RCC 7860 (cell line): Measurements from ENCODE around the gene UBAC2.
A peak's percentile ranks its signal among the peaks of the same experiment; 100 is the strongest.

Source experiments
- DNase-seq: peaks from one replicate; pipeline ENCODE4 v3.0.0-alpha.2; 2015; ENCODE audit warnings: low spot score
- FAIRE-seq: peaks from 2 replicates; lab custom pipeline; 2012; peaks lifted over from hg19 to GRCh38; lab: Jason Lieb, UNC

UBAC2 gene

DNA sequence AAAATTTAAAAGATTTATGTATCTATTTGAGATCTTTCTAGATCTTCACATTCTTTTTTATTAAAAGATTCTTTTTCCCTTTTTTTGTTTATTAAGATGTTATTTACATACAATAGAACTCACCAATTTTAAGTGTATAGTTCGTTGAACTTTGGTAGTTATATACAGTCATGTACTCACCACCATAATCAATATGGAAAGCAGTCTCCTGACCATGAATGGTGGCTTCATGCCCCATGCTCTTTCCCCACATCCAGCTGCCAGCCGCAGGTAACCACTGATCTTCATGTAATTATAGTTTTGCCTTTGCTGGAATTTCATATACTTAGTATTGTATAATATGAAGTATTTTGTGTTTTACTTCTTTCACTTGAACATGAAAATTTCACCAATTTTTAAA, 127.1 kb downstream of the UBAC2 start:
- no peak for DNase-seq
- no peak for FAIRE-seq

DNA sequence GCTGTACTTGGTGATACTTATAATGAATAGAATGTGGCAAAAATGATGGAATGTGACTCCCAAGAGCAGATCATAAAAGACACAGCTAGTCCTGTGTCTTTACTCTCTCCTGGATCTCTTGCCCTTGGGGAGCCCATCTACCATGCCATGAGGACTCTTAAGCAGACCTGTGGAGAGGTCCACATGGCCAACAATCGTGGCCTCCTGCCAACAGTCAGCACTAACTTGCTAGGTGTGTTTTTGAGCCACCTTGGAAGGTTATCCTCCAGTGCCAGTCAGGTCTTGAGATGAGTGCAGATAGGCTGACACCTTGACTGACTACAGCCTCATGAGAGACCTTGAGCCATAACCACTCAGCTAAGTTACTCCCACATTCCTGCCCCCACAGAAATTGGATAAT, 128.8 kb downstream of the UBAC2 start:
- no peak for DNase-seq
- no peak for FAIRE-seq

DNA sequence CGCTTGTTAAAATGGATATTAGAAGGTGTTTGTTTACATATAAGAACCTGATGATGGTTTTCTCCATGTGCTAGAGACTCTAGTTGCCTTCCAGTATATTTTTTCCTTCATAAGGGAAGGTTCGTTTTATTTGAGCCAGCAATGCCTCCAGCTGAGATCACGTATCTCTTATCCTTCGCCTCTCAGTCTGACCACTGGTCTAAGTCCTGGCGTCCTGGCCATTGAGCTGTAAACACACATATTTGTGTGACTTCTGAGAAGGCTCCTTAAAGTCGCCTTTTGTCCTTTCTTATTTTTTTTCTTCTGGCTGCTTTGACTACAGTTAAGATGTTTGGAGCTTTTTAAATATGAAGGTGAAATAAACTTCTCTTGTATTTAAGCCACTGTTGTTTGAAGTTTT, 130.3 kb downstream of the UBAC2 start:
- no peak for FAIRE-seq

DNA sequence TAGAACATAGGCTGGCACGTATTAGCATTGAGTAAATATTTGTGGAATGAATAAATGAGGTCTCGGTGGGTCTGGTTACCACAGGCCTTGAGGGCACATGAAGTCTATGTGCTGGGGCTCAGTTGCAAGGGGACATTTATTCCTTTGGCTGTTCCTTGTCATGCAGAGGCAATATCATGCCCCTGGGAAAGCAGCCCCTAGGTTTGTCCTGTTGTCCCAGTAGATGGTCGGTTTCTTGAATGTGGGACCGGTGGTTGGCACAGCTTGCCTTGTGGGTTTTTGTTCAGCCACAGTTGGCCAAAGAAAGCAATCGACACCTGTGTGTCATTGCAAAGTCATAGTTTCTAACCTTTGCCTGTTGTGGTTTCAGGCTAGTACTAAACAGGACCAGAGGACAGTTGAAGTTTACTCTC, 131.2 kb downstream of the UBAC2 start:
- no peak for FAIRE-seq
- DNase-seq: no peak

More for the DNA sequence above, 130.3 kb downstream of the UBAC2 start:
- DNase-seq: no peak

DNA sequence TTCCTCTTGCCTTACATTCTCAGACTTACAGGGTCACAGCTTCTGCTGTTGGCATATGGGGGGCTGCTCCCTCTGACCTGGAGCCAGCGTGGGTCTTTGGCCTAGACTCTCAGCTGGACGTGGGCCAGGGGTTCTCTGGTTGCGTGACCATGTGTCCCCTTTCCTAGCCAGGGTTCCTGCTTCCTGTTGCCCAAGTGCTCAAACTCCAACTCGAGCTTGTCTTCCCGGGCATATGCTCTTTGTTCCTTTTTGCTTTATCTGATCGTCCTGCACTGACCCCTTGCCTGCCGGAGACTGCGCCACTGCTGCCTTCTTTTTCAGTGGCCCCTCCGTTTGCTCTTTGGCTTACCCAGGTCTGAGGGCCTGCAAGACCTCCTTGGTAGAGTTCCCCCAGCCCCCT, 131.8 kb downstream of the UBAC2 start:
- DNase-seq: no peak
- no peak for FAIRE-seq

DNA sequence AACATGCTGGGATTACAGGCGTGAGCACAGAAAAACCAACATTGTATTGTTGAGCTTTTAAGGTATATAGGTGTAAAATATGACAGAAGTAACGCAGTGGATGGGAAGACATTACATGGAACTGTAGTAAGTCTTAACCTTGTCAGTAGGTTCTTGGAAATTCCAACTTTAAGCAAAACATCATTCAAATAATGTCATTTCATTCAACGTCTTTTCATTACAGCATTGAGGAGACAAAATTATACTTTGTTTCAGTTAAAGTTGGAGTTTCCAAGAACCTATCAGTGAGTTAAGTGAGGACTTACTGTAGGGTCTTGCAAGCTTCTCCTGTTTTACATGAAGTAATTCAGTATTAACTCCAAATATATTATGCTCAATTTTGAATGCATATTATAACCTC, 133.6 kb downstream of the UBAC2 start:
- DNase-seq (no peak), FAIRE-seq (no peak)

DNA sequence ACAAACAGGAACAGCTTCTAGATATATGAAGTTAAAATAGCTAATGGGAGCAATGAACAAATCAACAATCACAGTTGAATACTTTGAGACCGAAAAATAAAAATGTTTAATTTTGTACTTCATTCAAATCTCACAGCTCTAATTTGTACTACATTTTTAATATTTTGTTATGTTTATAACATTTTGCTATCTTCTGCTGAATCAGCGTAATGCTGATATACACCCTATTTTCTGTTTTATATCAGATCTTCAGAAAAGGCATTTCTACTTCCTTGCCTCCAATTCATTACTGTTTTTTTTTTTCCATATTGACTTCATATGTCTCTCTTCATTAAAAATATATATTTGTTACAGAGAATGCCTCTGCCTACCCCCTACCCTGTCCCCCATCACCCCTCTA, 134.4 kb downstream of the UBAC2 start:
- DNase-seq: no peak

DNA sequence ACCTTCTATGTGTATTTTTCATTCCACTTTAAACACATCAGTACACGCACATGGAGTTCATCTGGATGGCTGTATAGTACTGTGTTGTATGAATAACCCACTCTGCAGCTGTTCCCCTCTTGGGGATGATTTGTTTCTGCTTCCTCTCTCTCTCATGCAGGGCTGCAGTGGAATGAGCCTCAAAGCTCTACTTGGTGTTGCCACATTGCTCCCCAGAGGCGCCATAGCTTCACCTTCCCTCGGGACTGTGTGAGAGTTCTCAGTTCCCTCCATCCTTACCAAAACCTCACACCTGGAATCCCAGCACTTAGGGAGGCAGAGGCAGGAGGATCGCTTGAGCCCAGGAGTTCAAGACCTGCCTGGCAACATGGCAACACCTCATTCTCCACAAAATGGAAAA, 134.9 kb downstream of the UBAC2 start:
- DNase-seq: no peak
- FAIRE-seq: no peak

More for the DNA sequence above, 134.4 kb downstream of the UBAC2 start:
- FAIRE-seq: no peak

DNA sequence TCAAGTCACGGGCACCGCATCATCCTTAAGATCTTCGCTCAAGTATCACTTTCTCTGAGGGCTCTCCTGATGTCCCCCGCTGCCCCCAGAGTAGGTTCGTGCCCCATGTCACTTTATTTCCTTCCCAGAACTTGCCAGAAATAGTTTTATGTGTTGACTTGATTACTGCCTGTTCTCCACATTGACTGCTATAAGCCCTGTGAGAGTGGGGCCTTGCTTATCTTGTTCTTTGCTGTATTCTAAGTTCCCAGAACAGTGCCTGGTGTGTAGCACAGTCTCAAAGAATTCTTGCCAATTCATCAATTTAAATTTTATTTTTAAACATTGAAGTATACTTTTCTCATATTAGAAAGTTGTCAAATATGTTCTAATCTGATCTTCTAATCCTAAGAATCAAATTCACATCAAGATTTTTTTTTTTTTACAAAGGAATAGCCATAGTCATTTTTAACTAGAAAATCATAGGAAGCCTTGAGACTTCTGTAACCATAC, 138.6 kb downstream of the UBAC2 start:
- FAIRE-seq (no peak), DNase-seq (no peak)

DNA sequence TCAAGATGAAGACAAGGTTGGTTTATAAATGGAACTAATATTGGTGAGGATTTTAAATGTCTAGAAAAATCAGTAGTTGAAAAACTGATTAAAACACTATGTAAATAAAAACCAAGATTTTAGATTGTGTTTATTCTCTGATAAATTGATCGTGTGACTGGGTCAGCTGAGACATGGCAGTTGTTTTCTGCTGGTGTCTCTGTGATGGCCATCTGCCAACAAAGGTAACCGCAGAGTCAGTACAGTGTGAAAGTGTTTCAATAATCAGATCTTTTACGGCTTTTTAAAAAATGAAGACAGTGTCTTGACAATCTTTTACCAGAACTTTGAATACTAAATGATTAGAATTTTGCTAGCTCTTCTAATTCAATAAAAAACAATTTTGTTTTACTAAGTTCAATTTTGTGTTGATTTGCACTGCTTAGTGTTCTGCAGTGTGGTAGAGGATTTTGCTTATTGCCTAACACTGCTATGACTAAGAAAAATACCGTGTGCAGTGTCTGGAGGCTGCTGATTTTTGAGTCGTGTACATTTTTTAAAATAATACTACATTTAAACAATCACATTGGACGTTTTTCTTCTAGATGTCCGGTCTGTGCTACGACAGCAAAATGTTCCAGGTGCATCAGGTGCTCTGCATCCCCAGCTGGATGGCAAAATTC, 139.2 kb downstream of the UBAC2 start:
- peak; percentile 20 for DNase-seq
- peak; percentile 69 for FAIRE-seq

DNA sequence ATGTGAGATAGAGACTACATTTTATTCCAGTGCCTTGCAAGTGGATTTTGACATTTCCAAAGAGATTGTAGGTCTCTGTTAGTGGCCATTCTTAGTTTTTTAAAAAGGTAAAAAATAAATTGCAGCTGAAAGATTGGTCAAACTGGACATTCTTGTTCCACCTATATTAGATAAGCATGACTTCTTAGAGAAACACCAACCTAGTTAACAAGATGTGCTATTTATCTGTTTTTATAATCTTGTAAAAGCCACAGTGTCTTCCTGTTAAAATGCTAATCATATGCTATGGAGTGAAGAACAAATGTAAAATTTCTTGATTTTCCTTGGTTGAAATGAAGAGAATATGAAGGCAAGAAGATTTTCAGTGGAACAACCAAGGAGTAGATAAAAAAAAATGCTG, 140.0 kb downstream of the UBAC2 start:
- no peak for FAIRE-seq

DNA sequence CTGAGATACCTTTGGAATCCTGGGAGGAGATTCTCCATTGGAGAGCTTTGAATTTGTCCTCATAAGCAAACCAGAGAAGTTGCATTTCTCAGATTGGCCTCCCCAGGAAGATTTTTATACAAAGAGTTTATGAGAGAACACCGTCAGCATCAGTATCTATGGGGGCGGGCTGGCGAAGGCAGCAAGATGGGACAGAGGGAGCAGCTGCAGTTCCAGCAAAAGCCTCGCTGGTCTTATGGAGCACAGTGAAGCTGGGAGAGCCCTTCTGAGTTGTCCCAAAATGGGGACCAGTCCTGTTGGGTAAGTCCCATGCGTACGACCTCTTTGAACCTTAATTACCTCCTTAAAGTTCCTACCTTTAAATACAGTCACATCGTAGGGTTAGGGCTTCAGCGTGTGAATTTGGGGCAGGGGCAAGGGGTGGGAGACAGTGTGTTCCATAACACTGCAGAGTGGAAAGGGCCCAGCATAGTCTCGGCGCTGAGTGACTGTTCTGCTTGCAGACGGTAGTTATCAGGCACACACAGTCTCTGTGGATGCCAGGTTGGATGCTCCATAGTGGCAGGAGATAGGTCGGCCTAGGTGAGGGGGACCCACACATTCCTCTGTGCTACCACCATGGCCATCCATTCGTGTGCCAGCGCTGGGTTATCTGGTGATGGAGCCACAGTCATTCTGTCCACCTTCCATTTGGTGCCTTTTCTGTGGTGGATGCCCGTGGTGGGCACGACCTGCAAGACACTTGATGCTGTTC, 141.5 kb downstream of the UBAC2 start:
- FAIRE-seq (no peak), DNase-seq (no peak)

More for the DNA sequence above, 140.0 kb downstream of the UBAC2 start:
- no peak for DNase-seq

DNA sequence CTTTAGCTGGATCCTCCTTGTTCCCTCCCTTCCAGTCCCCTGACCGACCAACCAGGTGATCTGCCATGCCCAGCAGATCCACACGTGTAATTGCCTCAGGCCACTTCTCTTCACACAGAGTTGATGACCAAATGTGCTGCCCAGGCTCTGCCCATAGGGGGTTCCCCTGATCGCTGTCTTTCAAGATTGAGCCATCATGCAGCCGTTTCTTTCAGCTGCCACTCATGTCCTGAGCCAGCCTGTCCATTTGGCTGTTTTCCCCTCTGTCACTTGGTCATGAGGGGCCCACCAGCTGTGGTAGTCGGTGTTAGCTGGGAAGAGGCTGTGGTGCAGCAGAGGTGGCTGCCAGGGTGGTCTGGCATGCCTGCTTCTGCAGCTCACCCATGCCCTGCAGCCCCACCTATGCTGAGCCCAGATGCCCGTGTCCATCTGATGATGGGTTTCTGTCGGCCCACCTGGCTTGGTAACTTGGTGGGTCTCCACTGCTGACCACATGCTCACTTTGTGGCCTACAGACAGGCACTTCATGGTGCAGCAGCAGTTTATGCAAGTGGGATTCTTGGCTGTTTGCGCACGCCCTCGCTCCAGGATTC, 142.2 kb downstream of the UBAC2 start:
- FAIRE-seq (no peak), DNase-seq (no peak)

DNA sequence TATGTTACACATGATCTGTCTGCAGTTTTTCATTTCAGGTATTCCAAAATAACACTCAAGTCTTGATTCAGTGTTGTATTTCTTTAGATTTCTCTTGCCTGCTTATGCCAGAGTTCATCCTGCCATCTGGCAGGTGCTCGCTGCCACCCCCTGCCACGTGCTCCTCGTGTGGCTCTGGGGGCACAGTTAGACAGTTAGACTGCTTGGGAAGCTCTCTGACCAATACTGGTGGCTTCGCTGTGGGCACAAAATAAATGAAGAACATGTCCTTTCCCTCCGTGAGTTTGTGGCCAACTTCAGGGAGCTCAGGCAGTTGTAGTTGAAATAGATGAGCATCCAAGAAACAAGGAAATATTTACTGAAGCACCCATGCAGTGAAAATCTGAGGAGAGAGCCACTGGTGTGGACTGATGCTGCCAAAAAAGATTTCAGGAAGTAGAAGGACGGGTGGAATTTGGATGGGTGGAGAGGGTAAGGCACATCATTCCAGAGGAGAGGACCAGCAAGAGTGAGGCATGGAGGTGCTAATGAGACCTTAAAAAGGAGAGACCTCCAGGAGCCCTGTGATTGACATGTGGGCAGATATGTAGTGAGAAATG, 144.1 kb downstream of the UBAC2 start:
- DNase-seq: no peak

DNA sequence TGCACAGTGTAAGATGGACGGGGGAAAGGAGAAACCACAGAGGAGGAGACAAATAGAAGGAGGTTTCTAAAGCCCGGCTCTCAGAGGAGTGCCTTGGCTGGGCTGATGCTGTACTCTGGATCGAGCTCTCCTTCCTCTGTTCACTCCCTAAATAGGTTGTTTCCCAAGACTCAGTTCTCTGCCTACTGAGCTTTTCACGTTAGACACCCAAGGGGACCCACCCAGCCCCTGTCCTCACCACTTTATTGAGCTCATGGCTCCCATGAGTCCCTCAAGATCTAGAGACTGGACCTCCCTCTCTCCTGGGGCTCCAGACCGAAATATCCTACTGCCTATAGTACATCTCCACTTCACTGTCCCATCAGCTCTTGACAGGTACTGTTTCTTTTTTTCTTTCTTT, 144.7 kb downstream of the UBAC2 start:
- DNase-seq: no peak
- no peak for FAIRE-seq

More for the DNA sequence above, 144.1 kb downstream of the UBAC2 start:
- no peak for FAIRE-seq

DNA sequence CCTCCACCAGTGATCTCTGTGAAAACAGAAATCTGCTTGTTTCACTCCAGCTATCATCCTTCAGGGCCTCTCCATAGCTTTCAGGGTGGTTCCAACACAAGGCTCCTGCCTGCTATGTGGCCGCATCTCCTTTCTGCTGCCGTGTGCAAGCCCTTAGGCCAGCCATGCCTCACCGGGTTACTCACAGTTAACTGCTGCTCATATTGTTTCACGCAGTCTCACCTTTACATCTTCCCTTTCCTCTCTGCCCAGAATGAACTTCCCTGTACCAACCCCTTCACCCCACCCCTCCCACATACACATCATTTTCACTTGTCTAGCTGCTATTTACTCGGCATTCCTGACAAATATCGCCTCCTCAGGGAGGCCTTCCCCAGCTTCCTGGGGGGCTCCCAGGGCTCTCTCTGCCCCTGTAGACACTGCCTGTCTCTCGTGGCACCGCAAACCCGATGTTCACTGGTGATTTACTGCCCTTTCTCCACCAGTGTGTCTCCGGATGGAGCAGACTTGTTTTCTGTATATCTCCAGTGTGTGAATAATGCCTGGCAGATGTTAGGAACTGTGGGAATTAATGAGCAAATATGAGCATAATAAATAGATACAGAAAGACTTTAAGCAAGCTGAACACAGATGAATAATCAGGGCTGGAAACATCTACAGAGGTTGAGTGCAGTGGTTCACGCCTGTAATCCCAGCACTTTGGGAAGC, 145.8 kb downstream of the UBAC2 start:
- no peak for DNase-seq
- no peak for FAIRE-seq

DNA sequence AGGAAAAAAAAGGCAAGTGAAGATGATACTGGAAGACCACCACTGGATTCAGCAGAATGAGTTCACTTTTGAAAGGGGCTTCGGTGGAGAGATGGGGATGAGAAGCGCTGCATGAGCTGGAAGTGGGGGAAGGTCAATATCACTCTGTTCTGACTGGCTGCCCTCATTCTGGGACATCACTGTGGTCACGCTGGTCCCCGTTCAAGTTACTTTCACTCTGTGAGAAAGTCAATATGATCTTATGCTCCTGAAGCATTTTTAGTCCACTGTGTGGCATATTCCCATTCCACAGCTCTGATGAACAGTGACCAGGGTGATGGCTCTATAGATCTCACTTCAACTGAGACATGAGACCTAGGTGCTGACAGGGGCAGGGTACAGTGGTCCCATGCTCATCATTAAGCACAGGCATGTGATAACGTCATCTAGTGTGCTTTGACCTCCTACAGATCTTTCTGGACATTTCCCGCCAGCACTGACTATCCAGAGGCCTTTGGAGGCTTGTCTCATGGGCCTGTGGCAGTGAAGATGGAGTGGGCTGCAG, 146.8 kb downstream of the UBAC2 start:
- FAIRE-seq: no peak

DNA sequence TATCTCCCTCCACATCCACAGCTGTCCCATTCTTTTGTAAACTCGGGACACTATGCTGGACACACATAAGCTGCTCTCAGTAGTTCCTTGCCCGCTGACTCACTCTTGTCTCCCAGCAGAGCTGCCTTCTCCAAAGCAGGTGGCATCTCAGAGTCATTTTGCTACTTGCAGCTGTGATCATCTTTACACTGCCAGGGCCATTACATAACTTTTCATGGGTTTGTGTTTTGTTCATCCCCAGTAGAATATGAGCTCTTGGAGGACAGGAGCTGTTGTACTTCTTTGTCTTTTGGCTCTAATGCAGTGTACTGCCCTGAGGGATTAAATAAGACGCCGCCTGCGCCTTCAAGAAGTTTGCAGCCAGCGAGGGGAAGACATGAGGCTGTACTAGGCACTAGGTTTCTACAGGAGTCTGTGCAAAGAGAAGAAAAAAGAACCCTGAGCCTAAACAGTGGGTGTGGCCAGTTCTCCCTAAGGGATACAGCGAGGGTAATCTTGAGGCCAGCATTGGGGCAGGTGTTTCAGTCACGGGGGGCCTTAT, 147.3 kb downstream of the UBAC2 start:
- DNase-seq (no peak), FAIRE-seq (no peak)

More for the DNA sequence above, 146.8 kb downstream of the UBAC2 start:
- no peak for DNase-seq

DNA sequence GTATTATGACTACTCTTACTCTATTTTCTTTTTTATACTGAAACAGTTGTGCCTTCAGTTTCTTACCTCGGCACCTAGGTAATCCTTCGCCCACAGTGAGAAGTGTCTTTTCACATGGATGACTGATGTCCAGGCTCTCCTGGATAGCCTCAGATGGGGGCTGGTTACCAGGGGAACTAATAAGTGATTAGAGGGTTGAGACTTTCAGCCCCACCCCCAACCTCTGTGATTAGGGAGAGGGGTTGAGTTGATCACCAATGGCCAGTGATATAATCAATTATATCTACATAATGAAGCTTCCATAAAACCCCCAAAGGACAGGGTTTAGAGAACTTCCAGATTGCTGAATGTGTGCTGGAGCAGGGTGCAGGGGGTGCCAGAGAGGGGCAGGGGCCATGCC, 149.5 kb downstream of the UBAC2 start:
- FAIRE-seq (no peak), DNase-seq (no peak)

DNA sequence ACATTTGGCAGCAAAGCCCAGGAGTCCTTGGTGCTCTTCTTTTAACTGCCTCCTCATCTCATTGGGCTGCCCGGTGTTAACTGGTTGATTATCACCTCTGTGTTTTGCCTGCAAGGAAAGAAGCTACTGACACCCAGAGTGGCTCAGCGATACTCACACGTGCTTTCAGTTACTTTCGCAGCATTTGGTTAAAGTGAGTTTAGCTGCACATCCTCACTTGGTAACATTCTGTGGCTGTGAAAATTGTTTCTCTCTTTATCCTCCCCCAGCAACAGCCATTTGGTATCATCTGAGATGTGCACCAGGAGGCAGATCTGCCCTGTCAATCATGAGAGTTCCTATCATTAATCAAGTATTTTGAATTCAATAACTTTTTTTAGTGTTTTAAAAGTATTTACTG, 151.1 kb downstream of the UBAC2 start:
- FAIRE-seq (no peak), DNase-seq (no peak)
